ENCODE measurements around the gene GNA12. TPM values are rescaled to one million over a fixed set of nuclear protein-coding genes. Genes with fewer than 3 reads are reported as not detected.

Gene GNA12
- total and polyA plus RNA-seq, 4 donors, result 21.4 to 56.6 (median 42.3) TPM

DNA sequence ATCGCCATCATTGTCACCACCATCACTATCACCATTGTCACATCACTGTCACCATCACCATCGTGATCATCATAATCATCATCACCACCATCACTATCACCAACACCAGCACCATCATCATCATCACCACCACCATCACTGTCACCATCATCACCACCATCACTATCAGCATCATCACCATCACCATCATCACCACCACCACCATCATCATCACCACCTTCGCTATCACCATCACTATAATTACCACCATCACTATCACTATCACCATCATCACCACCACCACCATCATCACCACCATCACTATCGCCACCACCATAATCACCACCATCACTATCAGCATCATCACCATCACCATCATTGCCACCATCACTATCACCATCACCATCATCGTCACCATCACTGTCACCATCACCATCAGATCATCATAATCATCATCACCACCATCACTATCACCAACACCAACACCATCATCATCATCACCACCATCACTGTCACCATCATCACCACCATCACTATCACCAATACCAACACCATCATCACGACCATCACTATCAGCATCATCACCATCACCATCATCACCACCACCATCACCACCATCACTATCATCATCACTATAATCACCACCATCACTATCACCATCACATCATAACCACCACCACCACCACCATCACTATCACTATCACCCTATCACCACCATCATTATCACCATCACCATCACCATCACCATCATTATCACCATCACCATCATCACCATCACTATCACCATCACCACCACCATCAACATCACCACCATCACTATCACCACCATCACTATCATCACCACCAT lies 6.0 kb upstream of the GNA12 start:
- no peaks in the 10 kb centered on the region for H3K4me1 ChIP-seq (ENCODE audit: control insufficient read depth in 1 of 2, insufficient read depth in 2 of 2, low read length in 2 of 2)
- H3K27ac ChIP-seq (ENCODE audit: low read depth in 1 of 2, low read length in 2 of 2), result no peak overlapping the region
- DNase-seq (no peak), ATAC-seq (ENCODE audit: low FRiP score) (no peak)
- intact Hi-C loops (cut with DNase I), result loop anchor here in 1 of 2 donors (10.0 kb wide), 1 partner anchor 295 kb away; the partner anchor contains the start of genes BRAT1 and IQCE
- no peaks in the 10 kb centered on the region for H3K9me3 ChIP-seq (ENCODE audit: control insufficient read depth, low read length)
- H3K36me3 ChIP-seq (ENCODE audit: control insufficient read depth in 1 of 2, insufficient read depth in 2 of 2, low read length in 1 of 2), result no peaks in the 10 kb centered on the region
- no peaks in the 10 kb centered on the region for H3K27me3 ChIP-seq (ENCODE audit: control insufficient read depth in 1 of 2, insufficient read depth in 2 of 2, low read length in 1 of 2)
- 97 to 98% methylated on average over 6 of the region's 6 CpGs for WGBS, 2 donors
- H3K4me3 ChIP-seq (ENCODE audit: low read length in 2 of 2), result no peak overlapping the region

DNA sequence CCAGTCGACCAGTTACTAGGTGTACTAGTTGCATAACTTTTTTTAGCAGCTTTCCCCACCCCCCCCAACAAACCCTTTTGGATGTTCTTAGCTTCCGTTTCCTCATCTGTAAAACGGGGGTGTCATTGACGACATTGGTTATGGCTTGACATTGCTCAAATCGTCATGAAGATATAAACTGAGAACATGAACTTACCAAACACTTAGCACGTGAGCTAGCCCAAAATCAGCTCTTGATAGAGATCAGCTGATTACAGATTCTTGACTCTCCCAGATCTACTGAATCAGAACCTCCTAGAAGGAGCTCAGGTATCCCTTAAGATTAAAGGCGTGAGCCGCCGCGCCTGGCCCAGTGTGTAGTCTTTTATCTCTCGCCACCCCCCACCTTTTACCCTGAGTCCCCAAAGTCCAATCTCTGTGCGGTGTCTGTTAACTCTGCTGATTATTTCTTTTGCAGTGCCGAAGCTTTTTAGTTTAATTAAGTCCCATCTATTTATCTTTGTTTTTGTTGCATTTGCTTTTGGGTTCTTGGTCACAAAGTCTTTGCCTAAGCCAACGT lies 1.0 kb upstream of the GNA12 start:
- intact Hi-C loops (cut with DNase I), result loop anchor here in 1 of 2 donors (2.0 to 10.0 kb wide), 2 partner anchors 84 to 290 kb away; partner anchors contain the start of genes BRAT1 and IQCE
- Histone ChIP-seq H3K4me3 (ENCODE audit: low read length in 2 of 2) (no peak overlapping the region), H3K27ac (ENCODE audit: low read depth in 1 of 2, low read length in 2 of 2) (no peak overlapping the region), H3K9me3 (ENCODE audit: control insufficient read depth, low read length) (no peaks in the 10 kb centered on the region), H3K27me3 (ENCODE audit: control insufficient read depth in 1 of 2, insufficient read depth in 2 of 2, low read length in 1 of 2) (no peaks in the 10 kb centered on the region), H3K4me1 (ENCODE audit: control insufficient read depth in 1 of 2, insufficient read depth in 2 of 2, low read length in 2 of 2) (peaks cover 0 to 1% of the 10 kb centered on the region in 2 donors), H3K36me3 (ENCODE audit: control insufficient read depth in 1 of 2, insufficient read depth in 2 of 2, low read length in 1 of 2) (no peaks in the 10 kb centered on the region)
- 80 to 83% methylated on average over 14 of the region's 14 CpGs for WGBS, 2 donors
- no peak for ATAC-seq (ENCODE audit: low FRiP score)
- no peak for DNase-seq

DNA sequence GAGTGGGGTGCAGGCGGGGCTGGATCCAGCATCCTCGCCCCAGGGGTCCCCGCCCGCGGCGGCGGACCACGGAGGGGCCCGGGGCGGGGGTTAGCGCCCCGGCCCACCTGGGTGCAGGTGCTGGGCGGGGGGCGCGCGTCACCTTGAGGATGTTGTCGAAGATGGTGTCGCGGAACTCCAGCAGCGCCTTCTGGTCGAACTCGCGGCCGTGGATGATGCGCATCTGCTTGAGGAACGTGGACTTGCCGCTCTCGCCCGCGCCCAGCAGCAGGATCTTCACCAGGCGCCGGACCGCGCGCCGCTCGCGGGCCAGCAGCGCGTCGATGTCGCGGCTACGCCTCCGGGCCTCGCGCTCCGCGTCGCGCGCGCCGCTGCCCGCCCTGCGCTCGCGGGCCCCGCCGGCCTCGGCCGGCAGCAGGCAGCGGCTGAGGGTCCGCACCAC lies 376 bp downstream of the GNA12 start:
- intact Hi-C loops (cut with DNase I), result loop anchor here in 1 of 2 donors (1.0 to 10.0 kb wide), 3 partner anchors 20 to 289 kb away; partner anchors contain the start of genes BRAT1 and IQCE
- DNase-seq (peak; percentile 62 to 83), ATAC-seq (ENCODE audit: low FRiP score) (peak; percentile 2)
- H3K4me1 ChIP-seq (ENCODE audit: control insufficient read depth in 1 of 2, insufficient read depth in 2 of 2, low read length in 2 of 2), result peaks cover 0 to 1% of the 10 kb centered on the region in 2 donors
- 1% methylated on average over 59 to 64 of the region's 64 CpGs for WGBS, 2 donors
- no peaks in the 10 kb centered on the region for H3K27me3 ChIP-seq (ENCODE audit: control insufficient read depth in 1 of 2, insufficient read depth in 2 of 2, low read length in 1 of 2)
- no peaks in the 10 kb centered on the region for H3K36me3 ChIP-seq (ENCODE audit: control insufficient read depth in 1 of 2, insufficient read depth in 2 of 2, low read length in 1 of 2)
- no peaks in the 10 kb centered on the region for H3K9me3 ChIP-seq (ENCODE audit: control insufficient read depth, low read length)
- peak overlapping the region; percentile 72 to 87 for H3K4me3 ChIP-seq (ENCODE audit: low read length in 2 of 2)
- no peak overlapping the region for H3K27ac ChIP-seq (ENCODE audit: low read depth in 1 of 2, low read length in 2 of 2)

DNA sequence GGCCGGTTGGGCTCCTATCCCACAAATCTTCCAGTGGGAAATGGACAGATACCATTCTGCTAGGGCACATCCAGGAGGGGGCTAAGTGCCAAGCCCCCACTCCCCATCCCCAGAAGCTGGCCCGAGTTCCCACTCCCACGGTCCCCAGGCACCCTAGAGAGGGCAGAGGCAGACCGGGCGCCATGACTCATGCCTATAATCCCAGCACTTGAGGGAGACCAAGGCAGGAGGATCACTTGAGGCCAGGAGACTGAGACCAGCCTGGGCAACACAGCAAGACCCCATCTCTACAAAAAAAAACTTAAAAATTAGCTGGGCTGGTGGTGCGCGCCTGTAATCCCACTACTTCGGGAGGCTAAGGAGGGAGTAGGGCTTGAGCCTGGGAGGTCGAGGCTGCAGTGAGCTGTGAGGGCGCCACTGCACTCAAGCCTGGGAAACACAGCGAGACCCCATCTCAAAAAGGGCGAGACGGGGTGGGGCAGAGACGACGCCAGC lies 870 bp downstream of the GNA12 start:
- WGBS, 2 donors, result 37 to 47% methylated on average over 15 of the region's 15 CpGs
- H3K4me1 ChIP-seq (ENCODE audit: control insufficient read depth in 1 of 2, insufficient read depth in 2 of 2, low read length in 2 of 2), result peaks cover 0 to 1% of the 10 kb centered on the region in 2 donors
- no peaks in the 10 kb centered on the region for H3K9me3 ChIP-seq (ENCODE audit: control insufficient read depth, low read length)
- intact Hi-C loops (cut with DNase I), result loop anchor here in 1 of 2 donors (10.0 kb wide), 1 partner anchor 288 kb away; the partner anchor contains the start of genes BRAT1 and IQCE
- H3K27ac ChIP-seq (ENCODE audit: low read depth in 1 of 2, low read length in 2 of 2), result no peak overlapping the region
- ATAC-seq (ENCODE audit: low FRiP score), result no peak
- H3K4me3 ChIP-seq (ENCODE audit: low read length in 2 of 2), result peak overlapping the region; percentile 72 to 87
- DNase-seq, result peak in 1 of 2 donors; percentile 53
- no peaks in the 10 kb centered on the region for H3K27me3 ChIP-seq (ENCODE audit: control insufficient read depth in 1 of 2, insufficient read depth in 2 of 2, low read length in 1 of 2)
- H3K36me3 ChIP-seq (ENCODE audit: control insufficient read depth in 1 of 2, insufficient read depth in 2 of 2, low read length in 1 of 2), result no peaks in the 10 kb centered on the region

DNA sequence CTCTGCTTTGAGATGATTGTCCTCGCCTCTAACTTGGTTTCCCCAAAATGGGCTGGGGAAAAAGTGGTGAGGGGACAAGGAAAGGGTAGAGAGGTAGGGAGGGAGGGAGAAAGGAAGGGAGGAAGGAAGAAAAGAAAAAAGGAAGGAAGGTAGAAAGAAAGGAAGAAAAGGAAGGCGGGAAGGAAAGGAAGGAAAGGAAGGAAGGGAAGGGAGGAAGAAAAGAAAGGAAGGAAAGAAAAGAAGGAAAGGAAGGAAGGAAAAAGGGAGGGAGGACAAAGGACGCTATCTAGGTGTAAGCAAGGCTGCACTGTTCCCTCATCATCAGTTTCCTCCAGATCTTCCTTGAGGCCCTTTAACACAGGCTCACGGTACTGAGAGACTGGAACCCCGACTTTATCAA lies 2.2 kb downstream of the GNA12 start:
- no peak overlapping the region for H3K27ac ChIP-seq (ENCODE audit: low read depth in 1 of 2, low read length in 2 of 2)
- intact Hi-C loops (cut with DNase I), result loop anchor here in 1 of 2 donors (10.0 kb wide), 1 partner anchor 287 kb away; the partner anchor contains the start of genes BRAT1 and IQCE
- no peaks in the 10 kb centered on the region for H3K36me3 ChIP-seq (ENCODE audit: control insufficient read depth in 1 of 2, insufficient read depth in 2 of 2, low read length in 1 of 2)

DNA sequence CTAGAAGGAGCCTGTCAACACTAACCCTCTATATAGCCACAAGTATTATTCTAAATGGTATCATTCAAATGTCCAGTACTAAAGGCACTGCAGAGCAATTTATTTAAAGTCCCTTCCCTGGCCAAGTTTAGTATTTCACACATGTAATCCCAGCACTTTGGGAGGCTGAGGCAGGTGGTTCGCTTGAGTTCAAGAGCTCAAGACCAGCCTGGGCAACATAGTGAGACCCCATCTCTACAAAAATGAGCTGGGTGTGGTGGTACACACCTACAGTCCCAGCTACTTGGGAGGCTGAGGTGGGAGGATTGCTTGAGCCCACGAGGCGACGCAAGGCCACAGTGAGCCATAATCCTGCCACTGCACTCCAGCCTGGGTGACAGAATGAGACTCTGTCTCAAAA lies 3.6 kb downstream of the GNA12 start:
- ATAC-seq (ENCODE audit: low FRiP score), result no peak
- Histone ChIP-seq H3K27ac (ENCODE audit: low read depth in 1 of 2, low read length in 2 of 2) (no peak overlapping the region), H3K36me3 (ENCODE audit: control insufficient read depth in 1 of 2, insufficient read depth in 2 of 2, low read length in 1 of 2) (no peaks in the 10 kb centered on the region), H3K27me3 (ENCODE audit: control insufficient read depth in 1 of 2, insufficient read depth in 2 of 2, low read length in 1 of 2) (no peaks in the 10 kb centered on the region), H3K4me1 (ENCODE audit: control insufficient read depth in 1 of 2, insufficient read depth in 2 of 2, low read length in 2 of 2) (peaks cover 0 to 1% of the 10 kb centered on the region in 2 donors), H3K4me3 (ENCODE audit: low read length in 2 of 2) (no peak overlapping the region), H3K9me3 (ENCODE audit: control insufficient read depth, low read length) (no peaks in the 10 kb centered on the region)
- no peak for DNase-seq
- intact Hi-C loops (cut with DNase I), result loop anchor here in 1 of 2 donors (10.0 kb wide), 1 partner anchor 286 kb away; the partner anchor contains the start of genes BRAT1 and IQCE
- 96 to 99% methylated on average over 4 of the region's 4 CpGs for WGBS, 2 donors

More for the DNA sequence above, 2.2 kb downstream of the GNA12 start:
- H3K4me1 ChIP-seq (ENCODE audit: control insufficient read depth in 1 of 2, insufficient read depth in 2 of 2, low read length in 2 of 2), result peaks cover 0 to 1% of the 10 kb centered on the region in 2 donors
- ATAC-seq (ENCODE audit: low FRiP score) (no peak), DNase-seq (no peak)
- WGBS, 2 donors, result 84 to 91% methylated on average over 5 of the region's 5 CpGs
- no peak overlapping the region for H3K4me3 ChIP-seq (ENCODE audit: low read length in 2 of 2)
- no peaks in the 10 kb centered on the region for H3K9me3 ChIP-seq (ENCODE audit: control insufficient read depth, low read length)
- H3K27me3 ChIP-seq (ENCODE audit: control insufficient read depth in 1 of 2, insufficient read depth in 2 of 2, low read length in 1 of 2), result no peaks in the 10 kb centered on the region

DNA sequence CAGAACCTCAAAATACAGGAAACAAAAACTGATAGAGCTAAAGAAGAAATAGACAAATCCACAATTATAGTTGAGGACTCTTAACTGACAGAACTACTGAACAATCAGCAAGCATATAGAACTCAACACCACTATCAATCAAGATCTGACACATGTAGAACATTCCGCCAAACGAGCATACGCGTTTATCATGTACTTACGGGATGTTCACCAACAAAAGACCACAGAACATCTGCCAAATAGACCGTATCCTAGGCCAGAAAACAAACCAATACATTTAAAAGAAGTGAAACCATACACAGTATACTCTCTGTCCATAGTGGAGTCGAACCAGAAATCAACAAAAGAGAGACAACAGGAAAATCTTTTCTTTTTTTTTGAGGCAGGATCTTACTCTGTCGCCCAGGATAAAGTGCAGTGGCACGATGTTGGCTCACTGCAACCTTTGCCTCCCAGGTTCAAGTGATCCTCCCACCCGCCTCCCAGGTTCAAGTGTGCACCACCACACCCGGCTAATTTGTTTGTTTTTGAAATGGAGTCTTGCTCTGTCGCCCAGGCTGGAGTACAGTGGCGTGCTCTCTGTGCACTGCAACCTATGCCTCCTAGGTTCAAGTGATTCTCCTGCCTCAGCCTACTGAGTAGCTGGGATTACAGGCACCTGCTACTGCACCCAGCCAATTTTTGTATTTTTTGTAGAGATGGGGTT lies 5.1 kb downstream of the GNA12 start:
- H3K4me1 ChIP-seq (ENCODE audit: control insufficient read depth in 1 of 2, insufficient read depth in 2 of 2, low read length in 2 of 2), result peaks cover 0 to 1% of the 10 kb centered on the region in 2 donors
- H3K27me3 ChIP-seq (ENCODE audit: control insufficient read depth in 1 of 2, insufficient read depth in 2 of 2, low read length in 1 of 2), result no peaks in the 10 kb centered on the region
- intact Hi-C loops (cut with DNase I), result no loop called here
- H3K4me3 ChIP-seq (ENCODE audit: low read length in 2 of 2), result no peak overlapping the region
- no peaks in the 10 kb centered on the region for H3K9me3 ChIP-seq (ENCODE audit: control insufficient read depth, low read length)
- H3K36me3 ChIP-seq (ENCODE audit: control insufficient read depth in 1 of 2, insufficient read depth in 2 of 2, low read length in 1 of 2), result peaks cover 0 to 3% of the 10 kb centered on the region in 2 donors
- ATAC-seq (ENCODE audit: low FRiP score) (no peak), DNase-seq (no peak)
- 83 to 88% methylated on average over 13 of the region's 13 CpGs for WGBS, 2 donors
- H3K27ac ChIP-seq (ENCODE audit: low read depth in 1 of 2, low read length in 2 of 2), result no peak overlapping the region

DNA sequence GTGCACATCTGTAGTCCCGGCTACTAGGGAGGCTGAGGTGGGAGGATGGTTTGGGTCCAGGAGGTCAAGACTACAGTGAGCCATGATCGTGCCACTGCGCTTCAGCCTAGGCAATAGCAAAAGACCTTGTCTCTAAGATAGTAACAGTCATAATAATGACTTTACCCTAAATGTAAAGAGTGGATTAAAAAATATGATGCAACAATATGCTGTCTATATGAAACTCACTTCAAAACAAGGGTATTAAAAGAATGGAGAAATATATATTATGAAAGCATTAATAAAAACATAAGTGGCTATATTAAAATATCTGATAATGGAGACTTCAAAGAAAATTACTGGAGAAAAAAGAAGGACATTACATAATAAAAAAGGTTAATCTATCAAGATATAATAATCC lies 5.7 kb downstream of the GNA12 start:
- Histone ChIP-seq H3K27me3 (ENCODE audit: control insufficient read depth in 1 of 2, insufficient read depth in 2 of 2, low read length in 1 of 2) (no peaks in the 10 kb centered on the region), H3K4me3 (ENCODE audit: low read length in 2 of 2) (no peak overlapping the region), H3K27ac (ENCODE audit: low read depth in 1 of 2, low read length in 2 of 2) (no peak overlapping the region), H3K4me1 (ENCODE audit: control insufficient read depth in 1 of 2, insufficient read depth in 2 of 2, low read length in 2 of 2) (peaks cover 0 to 1% of the 10 kb centered on the region in 2 donors), H3K9me3 (ENCODE audit: control insufficient read depth, low read length) (no peaks in the 10 kb centered on the region), H3K36me3 (ENCODE audit: control insufficient read depth in 1 of 2, insufficient read depth in 2 of 2, low read length in 1 of 2) (peaks cover 0 to 3% of the 10 kb centered on the region in 2 donors)
- no peak for DNase-seq
- whole genome bisulfite sequencing, 2 donors, result 85 to 97% methylated on average over 3 of the region's 3 CpGs
- intact Hi-C loops (cut with DNase I), result no loop called here
- no peak for ATAC-seq (ENCODE audit: low FRiP score)
